SIG-M5 (cell line): ENCODE data around the gene FOSL1.

ENCODE experiments used
- DNase-seq: peaks from one replicate; lab custom pipeline; 2025; lab: John Stamatoyannopoulos, UW

Gene FOSL1

GRCh38 chr11:65863889-65864705 is 36.1 kb downstream of the FOSL1 start:
- no peak for DNase-seq

GRCh38 chr11:65862941-65863888 is 37.0 kb downstream of the FOSL1 start:
- no peak for DNase-seq

- no peak for DNase-seq
Observed at GRCh38 chr11:65862191-65862735, 37.9 kb downstream of the FOSL1 start.

- no peak for DNase-seq
Observed at GRCh38 chr11:65861533-65862183, 38.5 kb downstream of the FOSL1 start.

GRCh38 chr11:65861165-65861505 is 39.1 kb downstream of the FOSL1 start:
- DNase-seq = no peak

GRCh38 chr11:65860278-65861164 is 39.7 kb downstream of the FOSL1 start, which contains the start of gene MUS81:
Gene MUS81, plus strand, starts transcription at chr11:65860433. Its CDS starts 321 bp downstream, at chr11:65860754.
- DNase-seq = peak; percentile 73

- no peak for DNase-seq
Observed at GRCh38 chr11:65859812-65860277, 40.3 kb downstream of the FOSL1 start.

GRCh38 chr11:65859095-65859811 is 40.9 kb downstream of the FOSL1 start:
- DNase-seq = peak; percentile 95

- DNase-seq = no peak
Observed at GRCh38 chr11:65858681-65859087, 41.5 kb downstream of the FOSL1 start.

GRCh38 chr11:65857853-65858680 is 42.1 kb downstream of the FOSL1 start, which contains the start of gene CFL1:
Gene CFL1, minus strand, starts transcription at chr11:65858180. Its CDS starts 81 bp downstream, at chr11:65858099.
- DNase-seq = peak; percentile 77

GRCh38 chr11:65857500-65857852 is 42.7 kb downstream of the FOSL1 start:
- no peak for DNase-seq

GRCh38 chr11:65856689-65857499 is 43.3 kb downstream of the FOSL1 start:
- no peak for DNase-seq

- DNase-seq = no peak
Observed at GRCh38 chr11:65855927-65856363, 44.2 kb downstream of the FOSL1 start.

- no peak for DNase-seq
Observed at GRCh38 chr11:65854852-65855837, 45.0 kb downstream of the FOSL1 start.

GRCh38 chr11:65854161-65854592 is 46.0 kb downstream of the FOSL1 start:
- DNase-seq = no peak

GRCh38 chr11:65853246-65853979 is 46.8 kb downstream of the FOSL1 start:
- no peak for DNase-seq
